Occipital lobe (tissue), 3 donors: ENCODE data around the gene MAP2K2. TPM values are rescaled to one million over a fixed set of nuclear protein-coding genes. Genes with fewer than 3 reads are reported as not detected.

Source experiments
- DNase-seq: peaks from one replicate; lab custom pipeline; 2025; lab: John Stamatoyannopoulos, UW
- small RNA-seq: library from RNA; depleted of rRNA; stranded (forward); fragments of <200 nt; gene quantifications from one replicate; pipeline ENCODE3, GENCODE V24; 2014
- total RNA-seq: library from RNA; depleted of rRNA; stranded (reverse); fragments of >200 nt; gene quantifications from one replicate; pipeline ENCODE4 v1.2.3, GENCODE V29; 2014

Gene MAP2K2
- total RNA-seq, 1 donor from 2014 or later = 61.3 TPM

DNA sequence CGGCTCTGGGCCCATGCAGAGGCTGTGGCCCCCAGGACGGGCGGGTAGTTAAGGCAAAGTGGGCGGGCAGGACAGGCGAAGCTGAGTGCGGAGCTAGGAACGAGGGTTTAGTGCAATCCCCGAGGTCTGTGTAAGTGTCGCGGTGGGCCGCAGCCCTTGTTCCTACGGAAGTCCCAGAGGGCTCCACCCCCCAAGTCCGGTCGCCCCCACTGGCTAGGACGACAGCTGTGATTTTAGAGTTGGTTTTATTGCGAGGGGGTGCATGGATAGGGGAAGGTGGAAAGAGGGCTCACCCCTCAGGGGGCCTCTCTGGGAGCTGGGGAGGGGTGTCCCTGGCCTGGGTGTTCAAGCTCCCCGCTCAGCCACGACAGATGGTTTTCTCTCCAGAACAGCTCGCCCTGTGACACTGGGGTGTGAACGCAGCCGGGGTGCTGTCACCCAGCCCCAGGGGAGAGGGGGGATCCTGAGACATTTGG is 78.9 kb downstream of the MAP2K2 start:
- no peak for DNase-seq

GRCh38 chr19:4043966-4044715 is 79.8 kb downstream of the MAP2K2 start:
- DNase-seq = no peak

- DNase-seq = no peak
These were observed 80.5 kb downstream of the MAP2K2 start for GRCh38 chr19:4043401-4043800.

DNA sequence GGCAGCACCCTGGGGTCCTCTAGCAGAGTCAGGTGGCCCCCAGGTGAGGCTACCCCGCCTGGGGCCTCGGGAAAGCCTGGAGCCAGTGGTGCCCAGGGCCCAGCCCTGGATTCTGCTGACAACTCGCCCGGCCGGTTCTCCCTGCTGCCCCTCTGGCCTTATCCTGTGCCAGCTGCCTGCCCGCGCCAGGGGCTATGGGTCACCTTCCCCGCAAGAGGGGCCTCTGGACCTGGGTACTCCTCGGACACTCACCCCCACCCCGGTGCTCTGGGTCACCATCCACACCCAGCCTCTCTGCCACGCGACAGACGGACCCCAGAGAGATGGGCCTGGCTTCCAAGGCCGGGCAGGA is 81.2 kb downstream of the MAP2K2 start:
- DNase-seq = no peak

DNA sequence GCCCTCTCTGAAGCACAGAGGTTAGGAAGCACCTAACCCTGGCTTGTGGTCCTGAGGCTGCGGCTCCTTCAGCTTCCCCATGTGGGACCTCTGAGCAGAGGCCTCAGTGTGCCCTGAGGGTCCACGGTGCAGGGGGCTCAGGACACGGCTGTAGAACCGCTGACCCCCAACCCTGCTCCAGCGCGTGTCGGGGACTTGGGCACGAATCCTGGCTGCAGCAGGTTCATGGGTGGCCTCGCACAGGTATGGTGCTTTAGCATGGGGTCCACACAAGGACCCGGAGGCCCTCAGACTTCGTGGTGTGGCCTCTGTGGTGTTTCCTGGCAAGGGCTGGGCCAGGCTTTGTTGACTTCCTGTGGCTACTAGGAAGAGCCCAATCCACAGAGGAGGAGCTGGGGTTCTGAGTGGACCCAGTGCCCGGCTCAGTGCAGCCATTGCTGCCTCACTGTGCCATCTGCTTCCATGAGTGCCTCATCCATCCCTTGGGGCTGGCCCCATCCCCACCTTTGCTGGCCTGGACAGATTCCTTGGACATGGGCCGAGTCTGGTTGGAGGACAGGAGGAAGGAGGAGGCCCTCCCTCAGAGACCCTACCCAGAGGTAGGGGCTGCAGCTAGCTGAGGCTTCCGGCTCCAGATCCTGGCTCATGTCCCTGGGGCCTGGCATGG is 81.7 kb downstream of the MAP2K2 start:
- no peak for DNase-seq

Small RNA genes lying within 50 kb of the gene (small RNA-seq; reads per million reads assigned to genes)
- gene RF00017 = not detected

Other genes starting within 250 kb of the MAP2K2 start
- 85.9 TPM for gene ATCAY, start 243.4 kb downstream of the MAP2K2 start, total RNA-seq
- not detected for gene NMRK2, start 191.1 kb downstream of the MAP2K2 start, total RNA-seq
- gene DAPK3, start 153.0 kb downstream of the MAP2K2 start, total RNA-seq = 51.3 TPM
- gene EEF2, start 138.7 kb downstream of the MAP2K2 start, total RNA-seq = 2,019 TPM
- 22.5 TPM for gene PIAS4, start 116.4 kb downstream of the MAP2K2 start, total RNA-seq
- gene ZBTB7A, start 57.2 kb downstream of the MAP2K2 start, total RNA-seq = 2.0 TPM
- gene CREB3L3, start 29.5 kb upstream of the MAP2K2 start, total RNA-seq = not detected
- 8.7 TPM for gene SIRT6, start 58.4 kb upstream of the MAP2K2 start, total RNA-seq
- gene ANKRD24, start 58.6 kb upstream of the MAP2K2 start, total RNA-seq = 16.4 TPM
- 0.47 TPM for gene EBI3, start 105.4 kb upstream of the MAP2K2 start, total RNA-seq
- gene YJU2, start 123.0 kb upstream of the MAP2K2 start, total RNA-seq = 16.2 TPM
- gene SHD, start 155.1 kb upstream of the MAP2K2 start, total RNA-seq = 0.94 TPM
- 2.7 TPM for gene TMIGD2, start 178.3 kb upstream of the MAP2K2 start, total RNA-seq
- gene FSD1, start 180.5 kb upstream of the MAP2K2 start, total RNA-seq = 28.4 TPM
- 2.8 TPM for gene STAP2, start 214.7 kb upstream of the MAP2K2 start, total RNA-seq
- gene MPND, start 219.4 kb upstream of the MAP2K2 start, total RNA-seq = 11.5 TPM